GM12872 (cell line): ENCODE measurements around the gene GUK1.

Experiments
- CTCF ChIP-seq: IDR thresholded peaks from 3 replicates; pipeline ENCODE4 v1.5.1; 2011; ENCODE audit warnings: low read depth, mild to moderate bottlenecking, low read length, moderate library complexity; ENCODE audit not compliant: insufficient read depth

The GUK1 gene

GRCh38 chr1:228141226-228142044, 1.4 kb downstream of the GUK1 start:
- no peak for TF ChIP-seq CTCF

- TF ChIP-seq CTCF = no peak
Observed at GRCh38 chr1:228142155-228142691, 2.1 kb downstream of the GUK1 start.

- no peak for TF ChIP-seq CTCF
Observed at GRCh38 chr1:228142701-228143136, 2.6 kb downstream of the GUK1 start.

DNA sequence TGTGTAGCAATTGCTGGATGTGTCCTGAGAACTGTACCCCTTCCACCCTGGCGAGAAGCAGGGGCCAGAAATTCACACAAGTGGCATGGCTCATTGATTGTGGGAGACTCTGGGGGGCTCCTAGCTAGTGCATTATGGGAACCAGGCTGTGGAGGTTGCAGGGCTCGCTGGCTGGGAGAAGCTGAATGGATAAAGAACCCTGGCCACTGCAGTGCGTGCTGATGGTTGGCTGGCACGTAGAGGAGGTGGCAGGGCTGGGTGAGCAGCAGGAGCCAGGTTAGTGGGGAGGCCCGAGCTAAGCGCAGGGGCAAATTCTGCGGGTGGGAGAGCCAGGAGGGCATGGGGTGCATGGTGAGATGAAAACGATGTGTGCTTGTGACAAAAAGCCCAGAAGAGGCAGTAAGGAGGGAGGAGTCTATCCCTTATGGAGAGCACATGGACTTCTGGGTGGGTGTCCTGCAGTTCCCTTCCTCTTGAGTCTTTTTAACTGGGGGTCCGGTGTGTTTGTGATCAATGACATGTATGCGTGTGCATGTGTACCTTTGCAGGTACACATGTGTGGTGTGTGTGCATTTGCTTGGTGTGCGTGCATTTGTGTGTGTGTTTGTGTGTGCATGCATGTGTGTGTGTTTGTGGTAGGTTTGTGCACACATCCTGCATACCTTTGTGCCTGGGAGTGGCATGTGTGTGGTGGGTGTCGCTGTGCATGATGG, 3.6 kb downstream of the GUK1 start:
- no peak for TF ChIP-seq CTCF

DNA sequence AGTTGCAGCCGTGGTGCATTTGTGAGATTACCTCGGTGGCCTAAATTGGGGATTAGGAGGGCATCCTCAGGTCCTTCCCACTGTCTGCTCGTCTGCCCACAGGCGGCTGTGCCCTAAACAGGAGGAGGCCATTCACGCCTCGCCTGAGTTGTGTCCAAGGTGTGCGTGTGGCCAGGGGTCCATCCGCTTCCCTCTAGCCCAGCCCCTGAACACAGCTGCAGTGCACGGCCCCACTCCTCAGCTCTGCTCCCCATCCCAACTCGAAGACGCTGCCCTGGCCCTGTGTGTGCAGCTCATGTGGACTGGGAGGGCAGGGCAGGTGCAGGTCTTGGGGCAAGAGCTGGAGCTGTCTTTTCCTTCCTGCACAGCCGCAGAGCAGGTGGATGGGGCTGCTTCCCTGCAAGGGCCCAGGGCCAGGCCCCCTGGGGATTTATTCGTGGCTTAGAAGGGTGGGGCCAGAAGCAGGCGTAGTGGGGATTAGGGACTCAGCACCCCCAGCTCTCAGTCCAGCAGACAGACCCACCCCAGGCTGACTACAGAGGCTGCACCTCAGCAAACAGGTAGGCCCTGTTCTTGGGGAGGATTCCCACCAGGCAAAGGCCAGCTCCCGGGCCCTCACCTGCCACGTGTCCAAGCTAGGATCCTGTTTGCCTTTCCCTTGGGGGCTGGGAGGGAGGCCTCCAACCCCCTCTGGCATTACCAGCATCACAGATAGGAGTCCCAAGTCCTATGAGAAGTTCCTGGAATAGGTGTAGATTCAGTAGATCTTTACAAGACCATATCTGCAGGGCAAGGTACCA, 4.3 kb downstream of the GUK1 start:
- no peak for TF ChIP-seq CTCF

DNA sequence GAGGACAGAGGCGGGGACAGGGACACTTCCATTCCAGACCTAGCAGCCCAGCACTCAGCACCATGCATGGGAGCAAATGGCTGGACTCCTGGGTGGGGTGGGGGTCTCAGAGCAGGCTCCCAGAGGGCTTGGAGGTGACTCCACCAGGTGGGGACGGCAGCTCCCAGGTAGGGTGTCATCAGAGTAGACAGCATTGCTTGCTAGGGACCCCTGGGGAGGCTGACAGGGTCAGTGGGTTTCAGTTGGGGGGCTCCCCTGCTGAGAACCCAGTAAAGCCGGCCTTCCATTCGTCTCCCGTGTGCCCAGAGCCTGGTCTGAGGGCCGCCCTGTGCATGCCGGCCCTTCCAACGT, 4.9 kb downstream of the GUK1 start:
- no peak for TF ChIP-seq CTCF
